GM10266 (cell line): ENCODE results near the gene CD109.

Experiments used
- DNase-seq: peaks from one replicate; pipeline ENCODE4 v3.0.0; 2012; ENCODE audit errors: extremely low spot score
- CTCF ChIP-seq: IDR thresholded peaks from 2 replicates; pipeline ENCODE4 v1.5.1; 2012; ENCODE audit warnings: mild to moderate bottlenecking, low read depth; ENCODE audit not compliant: control insufficient read depth, insufficient read depth; ENCODE audit errors: missing control alignments

CD109 gene

GRCh38 chr6:73656531-73657145, 39.4 kb upstream of the CD109 start:
- no peak for DNase-seq
- no peak for TF ChIP-seq CTCF

- no peak for DNase-seq
- TF ChIP-seq CTCF = no peak
Observed at GRCh38 chr6:73657201-73657600, 38.8 kb upstream of the CD109 start.

GRCh38 chr6:73664701-73665100, 31.3 kb upstream of the CD109 start:
- DNase-seq = no peak
- TF ChIP-seq CTCF = no peak

GRCh38 chr6:73665686-73666319, 30.2 kb upstream of the CD109 start:
- DNase-seq = no peak
- no peak for TF ChIP-seq CTCF

- TF ChIP-seq CTCF = no peak
- DNase-seq = no peak
Observed at GRCh38 chr6:73666393-73666792, 29.6 kb upstream of the CD109 start.

- DNase-seq = no peak
- TF ChIP-seq CTCF = no peak
Observed at GRCh38 chr6:73667798-73668197, 28.2 kb upstream of the CD109 start.

GRCh38 chr6:73669005-73669404, 27.0 kb upstream of the CD109 start:
- TF ChIP-seq CTCF = no peak
- DNase-seq = no peak
